Cardiac fibroblast (primary cell): ENCODE measurements around the gene CEP162.
"Not testable (repeated sequence)": the region's sequence is repeated elsewhere in the genome, so short reads cannot be mapped to it uniquely, and the experiment has no call there.

ENCODE experiments used
- DNase-seq, 2 donors: peaks; one replicate each; pipeline versions ENCODE4 v3.0.0 to v3.0.0-alpha.2; 2010; ENCODE audit warnings: low read depth in 2 of 2
- H3K4me3 ChIP-seq, 2 donors: replicated peaks in 1 of 2; 1 replicate in 1 of 2; 2 replicates in 1 of 2; pipeline ENCODE4 v1.5.1; 2011; ENCODE audit warnings: low read depth in 2 of 2, low read length in 2 of 2, mild to moderate bottlenecking in 2 of 2, moderate library complexity in 1 of 2
- TF ChIP-seq, protein P1 (sequence below): IDR thresholded peaks from one replicate; pipeline ENCODE4 v1.5.1; 2011; ENCODE audit warnings: low read depth, mild to moderate bottlenecking, low read length, inconsistent platforms

The CEP162 gene

GRCh38 chr6:84258268-84258667, 30.8 kb upstream of the CEP162 start:
- TF ChIP-seq, protein P1, sequence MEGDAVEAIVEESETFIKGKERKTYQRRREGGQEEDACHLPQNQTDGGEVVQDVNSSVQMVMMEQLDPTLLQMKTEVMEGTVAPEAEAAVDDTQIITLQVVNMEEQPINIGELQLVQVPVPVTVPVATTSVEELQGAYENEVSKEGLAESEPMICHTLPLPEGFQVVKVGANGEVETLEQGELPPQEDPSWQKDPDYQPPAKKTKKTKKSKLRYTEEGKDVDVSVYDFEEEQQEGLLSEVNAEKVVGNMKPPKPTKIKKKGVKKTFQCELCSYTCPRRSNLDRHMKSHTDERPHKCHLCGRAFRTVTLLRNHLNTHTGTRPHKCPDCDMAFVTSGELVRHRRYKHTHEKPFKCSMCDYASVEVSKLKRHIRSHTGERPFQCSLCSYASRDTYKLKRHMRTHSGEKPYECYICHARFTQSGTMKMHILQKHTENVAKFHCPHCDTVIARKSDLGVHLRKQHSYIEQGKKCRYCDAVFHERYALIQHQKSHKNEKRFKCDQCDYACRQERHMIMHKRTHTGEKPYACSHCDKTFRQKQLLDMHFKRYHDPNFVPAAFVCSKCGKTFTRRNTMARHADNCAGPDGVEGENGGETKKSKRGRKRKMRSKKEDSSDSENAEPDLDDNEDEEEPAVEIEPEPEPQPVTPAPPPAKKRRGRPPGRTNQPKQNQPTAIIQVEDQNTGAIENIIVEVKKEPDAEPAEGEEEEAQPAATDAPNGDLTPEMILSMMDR = no peak
- DNase-seq = peak in 1 of 2 donors; percentile 44
- peak overlapping the region in 1 of 2 donors; percentile 6 for H3K4me3 ChIP-seq

DNA sequence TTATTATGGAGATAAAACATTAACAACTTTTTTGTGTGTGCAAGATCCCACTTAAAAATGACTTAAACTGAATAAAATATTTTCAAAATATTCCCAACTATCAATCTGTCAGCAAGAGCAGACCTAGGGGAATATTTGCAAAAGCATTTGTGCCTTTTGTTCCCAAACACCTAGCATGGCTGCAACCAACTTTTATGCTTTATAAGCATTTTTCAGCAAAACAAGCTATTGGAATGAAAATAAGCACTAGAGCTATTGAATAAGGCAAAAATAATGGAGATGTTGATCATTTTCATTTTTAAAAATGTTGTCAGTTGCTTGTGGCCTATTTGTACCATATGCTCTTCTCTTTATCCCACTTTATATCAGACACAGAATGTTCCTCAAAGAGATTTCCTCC, 28.2 kb upstream of the CEP162 start:
- no peak overlapping the region for H3K4me3 ChIP-seq
- TF ChIP-seq, protein P1 = no peak
- DNase-seq = no peak

DNA sequence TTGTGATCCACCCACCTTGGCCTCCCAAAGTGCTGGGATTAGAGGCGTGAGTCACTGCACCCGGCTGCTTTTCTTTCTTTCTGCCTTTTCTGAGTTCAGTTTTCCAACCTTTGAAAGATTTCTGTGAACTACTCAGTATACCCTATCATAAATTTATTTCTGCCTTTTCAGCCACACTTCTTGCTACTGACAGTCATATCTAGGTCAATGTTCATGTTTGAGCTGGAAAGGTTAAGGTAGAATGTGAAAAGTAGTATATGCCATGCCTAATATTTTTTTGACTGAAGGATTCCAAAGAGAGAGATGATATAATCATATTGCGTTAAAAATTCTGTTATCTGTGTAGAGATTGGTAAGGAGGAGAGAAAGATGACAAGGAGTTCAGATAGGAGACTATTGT, 25.9 kb upstream of the CEP162 start:
- DNase-seq = no peak
- TF ChIP-seq, protein P1 = no peak
- H3K4me3 ChIP-seq = no peak overlapping the region

GRCh38 chr6:84251891-84252539, 24.6 kb upstream of the CEP162 start:
- TF ChIP-seq, protein P1 = no peak
- DNase-seq = peak; percentile 25 to 61
- no peak overlapping the region for H3K4me3 ChIP-seq

- TF ChIP-seq, protein P1 = no peak
Measured at GRCh38 chr6:84249724-84250123, 22.3 kb upstream of the CEP162 start.

DNA sequence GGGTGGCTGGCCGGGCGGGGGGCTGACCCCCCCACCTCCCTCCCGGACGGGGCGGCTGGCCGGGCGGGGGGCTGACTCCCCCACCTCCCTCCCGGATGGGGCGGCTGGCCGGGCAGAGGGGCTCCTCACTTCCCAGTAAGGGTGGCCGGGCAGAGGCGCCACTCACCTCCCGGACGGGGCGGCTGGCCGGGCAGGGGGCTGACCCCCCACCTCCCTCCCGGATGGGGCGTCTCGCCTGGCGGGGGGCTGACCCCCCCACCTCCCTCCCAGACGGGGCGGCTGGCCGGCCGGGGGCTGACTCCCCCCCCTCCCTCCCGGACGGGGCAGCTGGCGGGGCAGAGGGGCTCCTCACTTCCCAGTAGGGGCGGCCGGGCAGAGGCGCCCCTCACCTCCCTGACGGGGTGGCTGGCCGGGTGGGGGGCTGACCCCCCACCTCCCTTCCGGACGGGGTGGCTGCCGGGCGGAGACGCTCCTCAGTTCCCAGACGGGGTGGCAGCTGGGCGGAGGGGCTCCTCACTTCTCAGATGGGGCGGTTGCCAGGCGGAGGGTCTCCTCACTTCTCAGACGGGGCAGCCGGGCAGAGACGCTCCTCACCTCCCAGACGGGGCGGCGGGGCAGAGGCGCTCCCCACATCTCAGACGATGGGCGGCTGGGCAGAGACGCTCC, 17.1 kb upstream of the CEP162 start:
- H3K4me3 ChIP-seq, DNase-seq: not testable (repeated sequence)

More at GRCh38 chr6:84249724-84250123, 22.3 kb upstream of the CEP162 start:
- H3K4me3 ChIP-seq = no peak overlapping the region
- DNase-seq = peak; percentile 20 to 35

GRCh38 chr6:84243240-84243639, 15.8 kb upstream of the CEP162 start:
- TF ChIP-seq, protein P1 = no peak
- peak in 1 of 2 donors; percentile 35 for DNase-seq
- no peak overlapping the region for H3K4me3 ChIP-seq
